Measurements from ENCODE around the gene AUTS2.

GRCh38 chr7:69605070-69605469 lies 6.8 kb downstream of the AUTS2 start:
- no peak for TF ChIP-seq POLR2A (IDR thresholded peaks at IDR 0.05; ENCODE audit: low read depth, low read length)
- TF ChIP-seq POLR2AphosphoS5 (IDR thresholded peaks at IDR 0.05; ENCODE audit: low read depth, low read length) = no peak
- TF ChIP-seq TAF1 (IDR thresholded peaks at IDR 0.05; ENCODE audit: borderline replicate concordance, low read depth, low read length) = no peak
